Peyer's patch (tissue), 4 donors: ENCODE measurements around the gene DCAKD.

Experiments used
- CTCF ChIP-seq, 6 experiments: fragments of 450-650 bp in 4 of 6; fragments of 200-600 bp in 2 of 6; sonication (generic) in 1 of 6; IDR thresholded peaks; one replicate each; pipeline ENCODE4 v1.5.1; 2017 to 2019; ENCODE audit warnings: antibody characterized with exemption in 6 of 6, mild to moderate bottlenecking in 3 of 6, moderate library complexity in 1 of 6
- POLR2A ChIP-seq, 2 donors: fragments of 450-650 bp; IDR thresholded peaks; one replicate each; pipeline ENCODE4 v1.5.1; 2017; ENCODE audit warnings: antibody characterized with exemption in 2 of 2, mild to moderate bottlenecking in 2 of 2, moderate library complexity in 2 of 2

DNA sequence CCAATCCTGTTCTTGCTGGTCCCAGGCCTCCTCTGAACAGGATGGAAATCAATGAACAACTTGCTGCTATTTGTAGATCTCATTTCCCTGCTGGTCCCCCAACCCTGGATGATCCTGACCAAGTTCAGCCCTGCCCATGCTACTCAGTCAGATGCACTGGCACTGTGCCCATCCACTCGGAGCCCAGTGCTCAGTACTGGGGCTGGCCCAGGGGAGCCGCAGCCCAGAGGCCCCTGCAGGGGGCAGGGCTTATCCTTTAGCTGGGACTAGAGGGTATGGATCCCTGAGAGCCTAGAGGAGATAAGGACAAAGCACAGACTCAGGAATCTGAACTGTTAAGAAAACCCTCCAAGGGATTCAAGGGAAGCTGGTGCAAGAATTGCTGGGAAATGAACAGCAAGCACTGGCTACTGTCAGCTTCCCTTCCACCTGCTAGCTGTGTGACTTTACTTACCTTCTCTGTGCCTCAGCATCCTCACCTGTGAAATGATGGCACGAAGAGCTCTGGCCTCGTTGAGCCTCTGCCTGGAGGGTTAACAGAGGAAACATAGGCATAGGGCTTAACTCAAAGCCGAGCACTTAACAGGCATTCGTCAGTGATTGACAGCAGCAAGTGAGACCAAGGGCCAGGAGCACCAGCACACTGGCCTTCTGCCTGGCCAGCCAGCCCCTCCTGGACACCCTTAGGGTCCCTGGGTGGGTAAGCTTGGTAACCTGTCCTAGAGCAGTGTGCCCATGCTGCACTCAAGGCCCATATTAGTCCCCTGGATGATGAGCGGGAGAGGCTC is 53.5 kb downstream of the DCAKD start:
- TF ChIP-seq CTCF (IDR thresholded peaks at IDR 0.05) (no peak), POLR2A (IDR thresholded peaks at IDR 0.05) (no peak)
